Stimulated activated CD4-positive, alpha-beta T cell treated with anti-CD3 and anti-CD28 coated beads, TNF-alpha, amount 100 ng/mL, for 1 hour (primary cell): ENCODE data around the gene CFHR2.
"Not testable (repeated sequence)": the region's sequence is repeated elsewhere in the genome, so short reads cannot be mapped to it uniquely, and the experiment has no call there.

Source experiments
- DNase-seq, 3 donors: peaks; one replicate each; pipeline ENCODE4 v3.0.0-alpha.2; 2020; ENCODE audit warnings: low read depth in 3 of 3, low spot score in 1 of 3

CFHR2 gene

DNA sequence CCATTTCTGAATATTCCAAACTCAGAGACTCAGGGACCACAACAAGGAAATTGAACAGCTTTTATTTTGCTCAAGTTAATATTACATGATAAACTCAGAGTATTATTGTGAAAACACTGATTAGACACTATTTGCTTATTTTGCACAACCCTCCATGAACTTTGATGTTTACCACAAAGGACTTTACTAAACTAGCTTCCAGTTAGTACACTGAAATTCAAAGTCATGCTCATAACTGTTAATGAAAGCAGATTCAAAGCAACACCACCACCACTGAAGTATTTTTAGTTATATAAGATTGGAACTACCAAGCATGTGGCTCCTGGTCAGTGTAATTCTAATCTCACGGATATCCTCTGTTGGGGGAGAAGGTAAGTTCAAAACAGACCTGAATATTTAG lies at the start of gene CFHR2:
TSS of gene CFHR2 (plus strand) at position 171 of the 400 bp plus-strand sequence. CDS start at position 314, 143 bp downstream.
- DNase-seq, result not testable (repeated sequence)

- DNase-seq, result no peak
Observed at GRCh38 chr1:196896355-196896754, 47.2 kb upstream of the CFHR2 start.

DNA sequence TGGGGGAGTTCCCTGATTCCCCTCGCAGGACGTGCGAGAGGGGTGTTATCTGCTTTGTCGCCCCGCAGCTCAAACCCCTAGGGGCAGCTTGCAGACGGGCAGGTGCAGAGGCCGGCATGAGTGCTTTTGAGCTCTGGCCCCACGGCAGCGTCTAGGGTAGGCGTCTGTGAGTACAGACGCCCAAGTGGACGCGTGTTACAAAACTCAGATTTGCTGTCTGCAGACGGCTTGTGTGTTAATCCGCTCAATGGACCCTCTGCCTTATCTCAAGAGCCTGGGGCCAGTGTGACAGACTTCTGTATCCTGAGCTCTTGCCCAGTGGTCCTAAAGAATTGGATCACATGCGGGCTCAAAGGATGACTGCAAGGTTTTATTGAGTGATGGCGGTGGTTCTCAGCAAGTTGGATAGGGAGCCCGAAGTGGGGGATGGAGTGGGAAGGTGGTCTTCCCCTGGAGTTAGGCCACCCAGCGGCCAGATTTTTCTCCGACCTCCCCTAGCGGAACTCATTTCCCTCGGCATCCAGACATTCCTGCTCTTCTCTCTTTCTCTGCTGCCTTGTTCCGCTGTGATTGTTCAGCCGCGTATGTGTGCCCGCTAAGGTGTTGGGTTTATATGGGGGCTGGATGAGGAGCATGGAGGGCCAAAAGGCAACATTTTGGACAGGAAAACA lies 46.2 kb upstream of the CFHR2 start:
- DNase-seq, result no peak

DNA sequence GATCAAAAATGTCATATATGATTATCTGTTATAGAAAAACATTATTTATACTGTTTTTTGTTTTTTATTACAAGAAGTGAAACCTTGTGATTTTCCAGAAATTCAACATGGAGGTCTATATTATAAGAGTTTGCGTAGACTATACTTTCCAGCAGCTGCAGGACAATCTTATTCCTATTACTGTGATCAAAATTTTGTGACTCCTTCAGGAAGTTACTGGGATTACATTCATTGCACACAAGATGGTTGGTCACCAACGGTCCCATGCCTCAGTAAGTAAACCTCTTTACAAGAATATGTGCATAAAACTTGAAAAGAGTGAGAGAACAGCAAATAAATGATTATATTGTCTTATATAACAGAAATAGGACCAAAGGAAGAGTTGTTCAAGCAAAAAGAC lies 41.2 kb upstream of the CFHR2 start:
- DNase-seq, result no peak

GRCh38 chr1:196910215-196910614 lies 33.3 kb upstream of the CFHR2 start:
- DNase-seq, result no peak

GRCh38 chr1:196912283-196912682 lies 31.3 kb upstream of the CFHR2 start:
- not testable (repeated sequence) for DNase-seq

GRCh38 chr1:196926839-196927238 lies 16.7 kb upstream of the CFHR2 start:
- DNase-seq, result not testable (repeated sequence)

- DNase-seq, result not testable (repeated sequence)
Observed at GRCh38 chr1:196932853-196933252, 10.7 kb upstream of the CFHR2 start.

DNA sequence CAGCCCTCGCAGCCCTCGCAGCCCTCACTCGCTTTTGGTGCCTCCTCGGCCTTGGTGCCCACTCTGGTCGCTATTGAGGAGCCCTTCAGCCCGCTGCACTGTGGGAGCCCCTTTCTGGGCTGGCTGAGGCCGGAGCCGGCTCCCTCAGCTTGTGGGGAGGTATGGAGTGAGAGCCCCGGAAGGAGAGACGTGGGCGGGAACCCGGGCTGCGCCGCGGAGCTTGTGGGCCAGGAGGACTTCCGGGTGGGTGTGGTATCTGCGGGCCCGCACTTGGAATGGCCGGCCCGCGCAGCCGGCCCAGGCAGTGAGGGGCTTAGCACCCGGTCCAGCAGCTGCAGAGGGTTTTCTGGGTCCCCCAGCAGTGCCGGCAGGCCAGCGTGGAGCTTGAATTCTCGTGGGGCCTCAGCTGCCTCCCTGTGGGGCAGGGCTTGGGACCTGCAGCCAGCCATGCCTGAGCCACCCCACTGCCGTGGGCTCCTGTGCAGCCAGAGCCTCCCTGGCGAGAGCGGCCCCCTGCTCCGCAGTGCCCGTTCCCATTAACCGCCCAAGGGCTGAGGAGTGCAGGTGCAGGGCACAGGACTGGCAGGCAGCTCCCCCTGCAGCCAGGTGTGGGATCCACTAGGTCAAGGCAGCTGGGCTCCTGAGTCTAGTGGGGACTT lies 9.9 kb upstream of the CFHR2 start:
- DNase-seq, result no peak

GRCh38 chr1:196941474-196941873 lies 2.1 kb upstream of the CFHR2 start:
- not testable (repeated sequence) for DNase-seq

- DNase-seq, result no peak
Observed at GRCh38 chr1:196951711-196952394, 8.3 kb downstream of the CFHR2 start.

DNA sequence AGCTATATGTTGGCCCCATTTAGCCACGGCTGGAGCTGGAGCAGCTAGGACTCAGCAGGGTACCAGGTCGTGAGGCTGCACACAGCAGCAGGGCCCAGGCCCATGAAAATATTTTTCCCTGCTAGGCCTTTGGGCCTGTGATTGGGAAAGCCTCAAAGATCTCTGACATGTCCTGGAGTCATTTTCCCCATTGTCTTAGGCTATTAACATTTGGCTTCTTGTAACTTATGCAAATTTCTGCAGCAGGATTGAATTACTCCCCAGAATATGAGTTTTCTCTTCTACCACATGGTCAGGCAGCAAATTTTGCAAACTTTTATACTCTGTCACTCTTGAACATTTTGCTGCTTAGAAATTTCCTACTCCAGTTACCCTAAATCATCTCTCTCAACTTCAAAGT lies 11.2 kb downstream of the CFHR2 start:
- DNase-seq, result no peak

- DNase-seq, result no peak
Observed at GRCh38 chr1:196955926-196956325, 12.4 kb downstream of the CFHR2 start.

GRCh38 chr1:196960854-196961253 lies 17.3 kb downstream of the CFHR2 start:
- no peak for DNase-seq

GRCh38 chr1:196970182-196970581 lies 26.6 kb downstream of the CFHR2 start:
- DNase-seq, result no peak

DNA sequence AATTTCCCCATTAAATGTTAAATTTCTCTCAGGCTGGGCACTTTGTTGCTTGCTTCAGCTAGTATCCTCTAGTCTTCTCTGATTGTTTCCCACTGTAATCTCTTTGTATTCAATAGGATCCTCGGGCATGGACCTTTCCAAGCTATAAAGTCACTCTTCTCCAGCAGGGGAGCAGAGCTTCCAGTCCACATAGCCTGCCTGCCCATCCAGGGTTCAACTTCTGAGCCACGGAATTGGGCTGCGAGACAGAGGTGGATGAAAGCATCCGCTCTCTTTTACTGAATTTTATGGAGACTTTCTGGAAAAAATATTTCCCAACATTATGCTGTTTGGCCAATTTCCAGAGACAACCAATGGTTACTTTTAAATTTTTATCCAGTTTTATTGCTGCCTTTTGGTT lies 32.7 kb downstream of the CFHR2 start:
- DNase-seq, result no peak

DNA sequence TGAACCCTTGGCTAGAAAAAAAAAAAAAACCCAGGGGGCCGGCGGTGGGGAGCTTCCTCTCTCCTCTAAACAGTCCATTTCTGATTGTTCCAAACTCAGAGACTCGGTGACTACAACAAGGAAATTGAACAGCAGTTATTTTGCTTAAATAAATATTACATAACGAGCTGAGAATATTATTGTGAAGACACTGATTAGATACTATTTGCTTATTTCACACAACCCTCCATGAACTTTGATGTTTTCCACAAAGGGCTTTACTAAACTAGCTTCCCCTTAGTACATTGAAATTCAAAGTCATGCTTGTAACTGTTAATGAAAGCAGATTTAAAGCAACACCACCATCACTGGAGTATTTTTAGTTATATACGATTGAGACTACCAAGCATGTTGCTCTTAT lies 33.7 kb downstream of the CFHR2 start, which contains the start of gene CFHR5:
TSS of gene CFHR5 (plus strand) at position 279 of the 400 bp plus-strand sequence. CDS start at position 388, 109 bp downstream.
- no peak for DNase-seq

GRCh38 chr1:196980859-196981258 lies 37.3 kb downstream of the CFHR2 start:
- no peak for DNase-seq

DNA sequence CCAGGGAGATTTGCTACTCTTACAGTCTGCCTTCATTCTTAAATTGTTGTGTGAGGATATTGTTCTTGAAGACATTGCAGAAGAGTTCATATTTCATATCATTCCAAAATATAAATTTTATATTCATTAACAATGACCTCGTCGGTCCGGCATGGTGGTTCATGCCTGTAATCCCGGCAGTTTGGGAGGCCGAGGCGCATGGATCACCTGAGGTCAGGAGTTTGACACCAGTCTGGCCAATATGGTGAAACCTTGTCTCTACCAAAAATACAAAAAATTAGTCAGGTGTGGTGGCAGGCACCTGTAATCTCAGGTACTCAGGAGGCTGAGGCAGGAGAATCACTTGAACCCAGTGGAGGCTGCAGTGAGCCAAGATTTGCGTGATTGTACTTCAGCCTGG lies 38.7 kb downstream of the CFHR2 start:
- not testable (repeated sequence) for DNase-seq

- DNase-seq, result not testable (repeated sequence)
Observed at GRCh38 chr1:196991919-196992651, 48.5 kb downstream of the CFHR2 start.

DNA sequence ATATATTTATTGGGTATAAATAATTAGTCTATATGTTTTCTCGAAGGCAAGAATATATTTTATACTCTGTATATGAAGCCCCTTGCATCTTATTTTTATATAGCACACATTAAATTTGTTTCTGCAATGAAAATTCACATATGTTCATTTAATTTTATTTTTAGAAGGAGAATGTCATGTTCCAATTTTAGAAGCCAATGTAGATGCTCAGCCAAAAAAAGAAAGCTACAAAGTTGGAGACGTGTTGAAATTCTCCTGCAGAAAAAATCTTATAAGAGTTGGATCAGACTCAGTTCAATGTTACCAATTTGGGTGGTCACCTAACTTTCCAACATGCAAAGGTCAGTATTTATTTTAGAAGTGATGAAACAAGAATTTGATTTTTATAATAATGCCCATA lies 50.4 kb downstream of the CFHR2 start:
- DNase-seq, result no peak
